ENCODE measurements around the gene IFI6. TPM values are rescaled to one million over a fixed set of nuclear protein-coding genes. Genes with fewer than 3 reads are reported as not detected.
"Not testable (repeated sequence)": the region's sequence is repeated elsewhere in the genome, so short reads cannot be mapped to it uniquely, and the experiment has no call there.

The IFI6 gene
- polyA plus RNA-seq, 1 donor (not counting 4 experiments of a cell fraction or from before 2014, with no cell fraction given): 618 TPM

- TF ChIP-seq, protein P1, sequence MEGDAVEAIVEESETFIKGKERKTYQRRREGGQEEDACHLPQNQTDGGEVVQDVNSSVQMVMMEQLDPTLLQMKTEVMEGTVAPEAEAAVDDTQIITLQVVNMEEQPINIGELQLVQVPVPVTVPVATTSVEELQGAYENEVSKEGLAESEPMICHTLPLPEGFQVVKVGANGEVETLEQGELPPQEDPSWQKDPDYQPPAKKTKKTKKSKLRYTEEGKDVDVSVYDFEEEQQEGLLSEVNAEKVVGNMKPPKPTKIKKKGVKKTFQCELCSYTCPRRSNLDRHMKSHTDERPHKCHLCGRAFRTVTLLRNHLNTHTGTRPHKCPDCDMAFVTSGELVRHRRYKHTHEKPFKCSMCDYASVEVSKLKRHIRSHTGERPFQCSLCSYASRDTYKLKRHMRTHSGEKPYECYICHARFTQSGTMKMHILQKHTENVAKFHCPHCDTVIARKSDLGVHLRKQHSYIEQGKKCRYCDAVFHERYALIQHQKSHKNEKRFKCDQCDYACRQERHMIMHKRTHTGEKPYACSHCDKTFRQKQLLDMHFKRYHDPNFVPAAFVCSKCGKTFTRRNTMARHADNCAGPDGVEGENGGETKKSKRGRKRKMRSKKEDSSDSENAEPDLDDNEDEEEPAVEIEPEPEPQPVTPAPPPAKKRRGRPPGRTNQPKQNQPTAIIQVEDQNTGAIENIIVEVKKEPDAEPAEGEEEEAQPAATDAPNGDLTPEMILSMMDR (optimal IDR thresholded peaks at IDR 0.05 in 1 of 3, IDR thresholded peaks at IDR 0.05 in 1 of 3, conservative IDR thresholded peaks at IDR 0.05 in 1 of 3; ENCODE audit: extremely low read depth in 1 of 3, insufficient read depth in 2 of 3, low read length in 3 of 3): peak; percentile 71 to 93 (median 82)
- no peak for TF ChIP-seq EZH2 (IDR thresholded peaks at IDR 0.05; ENCODE audit: low read length)
- FAIRE-seq (peak; percentile 44), DNase-seq (ENCODE audit: low read depth, low spot score) (no peak)
- Histone ChIP-seq H4K20me1 (ENCODE audit: control insufficient read depth, extremely low read depth, insufficient read depth, low read length) (no peaks in the 10 kb centered on the region), H2AFZ (ENCODE audit: control insufficient read depth, low read length) (no peak overlapping the region), H3K9ac (ENCODE audit: control insufficient read depth, extremely low read depth, insufficient read depth, low read length) (no peak overlapping the region), H3K9me3 (ENCODE audit: control insufficient read depth, low read depth, low read length) (no peaks in the 10 kb centered on the region), H3K27ac (ENCODE audit: control insufficient read depth, insufficient read depth, low read length) (no peak overlapping the region), H3K27me3 (ENCODE audit: control insufficient read depth, extremely low read depth, insufficient read depth, low read length) (no peaks in the 10 kb centered on the region), H3K4me2 (ENCODE audit: control insufficient read depth, extremely low read depth, insufficient read depth, low read depth, low read length) (no peak overlapping the region), H3K4me3 (ENCODE audit: control insufficient read depth in 2 of 3, extremely low read depth in 1 of 3, insufficient read depth in 2 of 3, low read depth in 1 of 3, low read length in 3 of 3) (no peak overlapping the region), H3K4me1 (ENCODE audit: control insufficient read depth, extremely low read depth, insufficient read depth, low read length) (peaks cover 10% of the 10 kb centered on the region), H3K9me1 (ENCODE audit: control insufficient read depth, extremely low read depth, insufficient read depth, low read length) (no peaks in the 10 kb centered on the region), H3K79me2 (ENCODE audit: control insufficient read depth, insufficient read depth, low read length) (no peaks in the 10 kb centered on the region), H3K36me3 (ENCODE audit: control insufficient read depth in 2 of 2, extremely low read depth in 1 of 2, insufficient read depth in 2 of 2, low read length in 2 of 2) (no peaks in the 10 kb centered on the region)
- dilution Hi-C loops (cut with MboI; ENCODE audit: extremely low pct_ligation_motif_present, low sequenced_read_pairs): no loop called here
These were observed 28.2 kb downstream of the IFI6 start for GRCh38 chr1:27643600-27644368.

DNA sequence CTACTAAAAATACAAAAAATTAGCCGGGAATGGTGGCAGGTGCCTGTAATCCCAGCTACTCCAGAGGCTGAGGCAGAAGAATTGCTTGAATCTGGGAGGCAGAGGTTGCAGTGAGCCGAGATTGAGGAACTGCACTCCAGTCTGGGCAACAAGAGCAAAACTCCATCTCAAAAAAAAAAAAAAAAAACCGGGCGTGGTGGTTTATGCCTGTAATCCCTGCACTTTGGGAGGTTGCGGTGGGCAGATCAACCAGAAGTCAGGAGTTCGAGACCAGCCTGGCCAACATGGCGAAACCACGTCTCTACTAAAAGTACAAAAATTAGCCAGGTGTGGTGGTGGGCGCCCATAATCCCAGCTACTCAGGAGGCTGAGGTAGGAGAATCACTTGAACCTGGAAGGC, 31.5 kb downstream of the IFI6 start:
- H3K36me3 ChIP-seq (ENCODE audit: control insufficient read depth in 2 of 2, extremely low read depth in 1 of 2, insufficient read depth in 2 of 2, low read length in 2 of 2); DNase-seq (ENCODE audit: low read depth, low spot score); H3K79me2 ChIP-seq (ENCODE audit: control insufficient read depth, insufficient read depth, low read length); H3K27ac ChIP-seq (ENCODE audit: control insufficient read depth, insufficient read depth, low read length); H2AFZ ChIP-seq (ENCODE audit: control insufficient read depth, low read length); dilution Hi-C loops (cut with MboI; ENCODE audit: extremely low pct_ligation_motif_present, low sequenced_read_pairs); H3K4me2 ChIP-seq (ENCODE audit: control insufficient read depth, extremely low read depth, insufficient read depth, low read depth, low read length); H3K4me3 ChIP-seq (ENCODE audit: control insufficient read depth in 2 of 3, extremely low read depth in 1 of 3, insufficient read depth in 2 of 3, low read depth in 1 of 3, low read length in 3 of 3); H3K9ac ChIP-seq (ENCODE audit: control insufficient read depth, extremely low read depth, insufficient read depth, low read length); FAIRE-seq; H3K9me1 ChIP-seq (ENCODE audit: control insufficient read depth, extremely low read depth, insufficient read depth, low read length); H4K20me1 ChIP-seq (ENCODE audit: control insufficient read depth, extremely low read depth, insufficient read depth, low read length); H3K4me1 ChIP-seq (ENCODE audit: control insufficient read depth, extremely low read depth, insufficient read depth, low read length); H3K27me3 ChIP-seq (ENCODE audit: control insufficient read depth, extremely low read depth, insufficient read depth, low read length); H3K9me3 ChIP-seq (ENCODE audit: control insufficient read depth, low read depth, low read length): not testable (repeated sequence)

DNA sequence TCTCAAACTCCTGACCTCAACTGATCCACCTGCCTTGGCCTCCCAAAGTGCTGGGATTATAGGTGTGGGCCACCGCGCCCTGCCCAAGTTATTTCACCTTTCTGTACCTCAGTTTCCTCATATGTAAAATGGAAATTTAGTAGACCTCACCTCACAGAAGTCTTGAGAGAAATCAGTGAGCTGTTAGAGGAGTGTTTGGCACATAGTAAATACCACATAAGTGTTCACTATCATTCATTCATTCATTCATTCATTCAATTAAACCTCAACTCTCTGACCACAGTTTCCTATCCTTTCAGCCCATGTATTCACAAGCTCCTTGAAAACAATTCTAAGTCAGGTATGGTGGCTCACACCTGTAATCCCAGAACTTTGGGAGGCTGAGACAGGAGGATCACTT, 33.2 kb downstream of the IFI6 start:
- FAIRE-seq: no peak
- Histone ChIP-seq H3K27ac (ENCODE audit: control insufficient read depth, insufficient read depth, low read length) (no peak overlapping the region), H3K9ac (ENCODE audit: control insufficient read depth, extremely low read depth, insufficient read depth, low read length) (no peak overlapping the region), H3K36me3 (ENCODE audit: control insufficient read depth in 2 of 2, extremely low read depth in 1 of 2, insufficient read depth in 2 of 2, low read length in 2 of 2) (no peaks in the 10 kb centered on the region), H3K4me2 (ENCODE audit: control insufficient read depth, extremely low read depth, insufficient read depth, low read depth, low read length) (no peak overlapping the region), H2AFZ (ENCODE audit: control insufficient read depth, low read length) (no peak overlapping the region), H3K4me3 (ENCODE audit: control insufficient read depth in 2 of 3, extremely low read depth in 1 of 3, insufficient read depth in 2 of 3, low read depth in 1 of 3, low read length in 3 of 3) (no peak overlapping the region), H3K9me1 (ENCODE audit: control insufficient read depth, extremely low read depth, insufficient read depth, low read length) (no peaks in the 10 kb centered on the region), H4K20me1 (ENCODE audit: control insufficient read depth, extremely low read depth, insufficient read depth, low read length) (no peaks in the 10 kb centered on the region), H3K9me3 (ENCODE audit: control insufficient read depth, low read depth, low read length) (no peaks in the 10 kb centered on the region), H3K4me1 (ENCODE audit: control insufficient read depth, extremely low read depth, insufficient read depth, low read length) (peaks cover 4% of the 10 kb centered on the region), H3K79me2 (ENCODE audit: control insufficient read depth, insufficient read depth, low read length) (no peaks in the 10 kb centered on the region), H3K27me3 (ENCODE audit: control insufficient read depth, extremely low read depth, insufficient read depth, low read length) (peaks cover 12% of the 10 kb centered on the region)
- no peak for TF ChIP-seq EZH2 (IDR thresholded peaks at IDR 0.05; ENCODE audit: low read length)
- TF ChIP-seq, protein P1 (optimal IDR thresholded peaks at IDR 0.05 in 1 of 3, IDR thresholded peaks at IDR 0.05 in 1 of 3, conservative IDR thresholded peaks at IDR 0.05 in 1 of 3; ENCODE audit: extremely low read depth in 1 of 3, insufficient read depth in 2 of 3, low read length in 3 of 3): no peak
- DNase-seq (ENCODE audit: low read depth, low spot score): no peak
- dilution Hi-C loops (cut with MboI; ENCODE audit: extremely low pct_ligation_motif_present, low sequenced_read_pairs): no loop called here
